Measurements from ENCODE around the gene NDUFA9.

GRCh38 chr12:4603421-4603820 is 45.5 kb upstream of the NDUFA9 start:
- TF ChIP-seq CTCF (IDR thresholded peaks at IDR 0.05) (no peak), POLR2AphosphoS5 (IDR thresholded peaks at IDR 0.05) (no peak), POLR2A (IDR thresholded peaks at IDR 0.05) (no peak)

Measured in prostate gland (tissue), 2 donors.